GM18511 (cell line): ENCODE measurements around the gene TSSC4.

ENCODE experiments used
- ATAC-seq: cut with Tn5 transposase; IDR thresholded peaks from one replicate; pipeline ENCODE4 v1.9.1; 2021; ENCODE audit warnings: mild to moderate bottlenecking, moderate library complexity; ENCODE audit not compliant: unreplicated experiment

TSSC4 gene

GRCh38 chr11:2415601-2416380 is 15.2 kb downstream of the TSSC4 start:
- ATAC-seq, result no peak

GRCh38 chr11:2416765-2417164 is 16.2 kb downstream of the TSSC4 start:
- no peak for ATAC-seq

- no peak for ATAC-seq
Measured at GRCh38 chr11:2417856-2418692, 17.5 kb downstream of the TSSC4 start.

GRCh38 chr11:2418693-2419360 is 18.3 kb downstream of the TSSC4 start:
- ATAC-seq, result no peak

GRCh38 chr11:2419638-2420501 is 19.3 kb downstream of the TSSC4 start:
- no peak for ATAC-seq

GRCh38 chr11:2420502-2421225 is 20.1 kb downstream of the TSSC4 start:
- ATAC-seq, result peak; percentile 78

GRCh38 chr11:2421226-2421994 is 20.9 kb downstream of the TSSC4 start:
- ATAC-seq, result no peak

- no peak for ATAC-seq
Measured at GRCh38 chr11:2421996-2422395, 21.4 kb downstream of the TSSC4 start.

- ATAC-seq, result no peak
Measured at GRCh38 chr11:2422461-2423156, 22.1 kb downstream of the TSSC4 start.

GRCh38 chr11:2423157-2424025 is 22.8 kb downstream of the TSSC4 start:
- ATAC-seq, result no peak

GRCh38 chr11:2424811-2425495 is 24.4 kb downstream of the TSSC4 start:
- no peak for ATAC-seq

GRCh38 chr11:2425506-2425905 is 25.0 kb downstream of the TSSC4 start:
- no peak for ATAC-seq

GRCh38 chr11:2426221-2426620 is 25.7 kb downstream of the TSSC4 start:
- ATAC-seq, result no peak

GRCh38 chr11:2426826-2427521 is 26.4 kb downstream of the TSSC4 start:
- ATAC-seq, result no peak

- no peak for ATAC-seq
Measured at GRCh38 chr11:2427721-2428321, 27.3 kb downstream of the TSSC4 start.

- no peak for ATAC-seq
Measured at GRCh38 chr11:2428322-2428795, 27.8 kb downstream of the TSSC4 start.
